H9 (cell line): ENCODE measurements around the gene CCL27. TPM values are rescaled to one million over a fixed set of nuclear protein-coding genes. Genes with fewer than 3 reads are reported as not detected.

Experiments
- DNase-seq: peaks from one replicate; pipeline ENCODE4 v3.0.0-alpha.2; 2017
- H2AFZ ChIP-seq: one replicate; pipeline ENCODE4 v1.6.1; 2013; ENCODE audit warnings: mild to moderate bottlenecking, low read length, control low read depth, moderate library complexity
- H2AK5ac ChIP-seq: 2 replicates; pipeline ENCODE4 v1.6.1; 2013; ENCODE audit warnings: low read length, control low read depth, mixed read lengths; ENCODE audit not compliant: insufficient read length
- H2BK120ac ChIP-seq: one replicate; pipeline ENCODE4 v1.6.1; 2013; ENCODE audit warnings: low read depth, mild to moderate bottlenecking, low read length, control low read depth, inconsistent platforms; ENCODE audit not compliant: poor library complexity, severe bottlenecking
- H2BK12ac ChIP-seq: 2 replicates; pipeline ENCODE4 v1.6.1; 2013; ENCODE audit warnings: low read length, control low read depth, mixed read lengths, low read depth; ENCODE audit not compliant: insufficient read length
- H2BK15ac ChIP-seq: 2 replicates; pipeline ENCODE4 v1.6.1; 2013; ENCODE audit warnings: low read depth, low read length, control low read depth
- H2BK20ac ChIP-seq: one replicate; pipeline ENCODE4 v1.6.1; 2013; ENCODE audit warnings: low read depth, mild to moderate bottlenecking, low read length, control low read depth, inconsistent platforms; ENCODE audit not compliant: poor library complexity, severe bottlenecking
- H2BK5ac ChIP-seq: 2 replicates; pipeline ENCODE4 v1.6.1; 2013; ENCODE audit warnings: low read length, control low read depth, mixed read lengths; ENCODE audit not compliant: insufficient read length
- H3K14ac ChIP-seq: 2 replicates; pipeline ENCODE4 v1.6.1; 2013; ENCODE audit warnings: low read length, control low read depth; ENCODE audit not compliant: insufficient read depth
- H3K18ac ChIP-seq: 2 replicates; pipeline ENCODE4 v1.6.1; 2013; ENCODE audit warnings: low read depth, mild to moderate bottlenecking, mixed read lengths, low read length, control low read depth; ENCODE audit not compliant: insufficient read length
- H3K23ac ChIP-seq: 2 replicates; pipeline ENCODE4 v1.6.1; 2013; ENCODE audit warnings: low read length, control low read depth, mixed read lengths, low read depth; ENCODE audit not compliant: insufficient read length
- H3K23me2 ChIP-seq: 2 replicates; pipeline ENCODE4 v1.6.1; 2013; ENCODE audit warnings: low read depth, mild to moderate bottlenecking, mixed read lengths, low read length, control low read depth; ENCODE audit not compliant: insufficient read length, poor library complexity, severe bottlenecking
- H3K27ac ChIP-seq: 2 replicates; pipeline ENCODE4 v1.5.1; 2013; ENCODE audit warnings: low read length, control low read depth, mixed read lengths, low read depth; ENCODE audit not compliant: insufficient read length
- H3K27me3 ChIP-seq: 2 replicates; pipeline ENCODE4 v1.6.1; 2013; ENCODE audit warnings: low read length, control low read depth, inconsistent platforms; ENCODE audit not compliant: insufficient read depth
- H3K4ac ChIP-seq: 2 replicates; pipeline ENCODE4 v1.6.1; 2013; ENCODE audit warnings: low read depth, mild to moderate bottlenecking, control low read depth, inconsistent platforms, low read length, moderate library complexity
- H3K4me1 ChIP-seq: 2 replicates; pipeline ENCODE4 v1.6.1; 2013; ENCODE audit warnings: low read length, control low read depth, inconsistent platforms; ENCODE audit not compliant: insufficient read depth
- H3K4me2 ChIP-seq: 2 replicates; pipeline ENCODE4 v1.6.1; 2013; ENCODE audit warnings: low read length, control low read depth, mixed read lengths; ENCODE audit not compliant: insufficient read length, insufficient read depth
- H3K56ac ChIP-seq: 2 replicates; pipeline ENCODE4 v1.6.1; 2013; ENCODE audit warnings: low read depth, mild to moderate bottlenecking, mixed read lengths, low read length, control low read depth; ENCODE audit not compliant: insufficient read length
- H3K79me1 ChIP-seq: 2 replicates; pipeline ENCODE4 v1.6.1; 2013; ENCODE audit warnings: low read depth, mild to moderate bottlenecking, moderate library complexity, low read length, control low read depth, inconsistent platforms; ENCODE audit not compliant: insufficient read depth, poor library complexity, severe bottlenecking
- H3K79me2 ChIP-seq: 2 replicates; pipeline ENCODE4 v1.6.1; 2013; ENCODE audit warnings: low read length, control low read depth, inconsistent platforms; ENCODE audit not compliant: insufficient read depth
- H3K9ac ChIP-seq: 2 replicates; pipeline ENCODE4 v1.6.1; 2013; ENCODE audit warnings: low read length, control low read depth, mixed read lengths; ENCODE audit not compliant: insufficient read length; ENCODE audit errors: extremely low read depth
- H3K9me3 ChIP-seq: one replicate; pipeline ENCODE4 v1.6.1; 2013; ENCODE audit warnings: low read depth, low read length, inconsistent platforms; ENCODE audit not compliant: control insufficient read depth
- H3T11ph ChIP-seq: one replicate; pipeline ENCODE4 v1.6.1; 2013; ENCODE audit warnings: mild to moderate bottlenecking, low read length, control low read depth, inconsistent platforms
- H4K20me1 ChIP-seq: one replicate; pipeline ENCODE4 v1.6.1; 2013; ENCODE audit not compliant: control insufficient read depth, insufficient read length, insufficient read depth
- H4K5ac ChIP-seq: 2 replicates; pipeline ENCODE4 v1.6.1; 2013; ENCODE audit warnings: low read depth, mild to moderate bottlenecking, mixed read lengths, low read length, control low read depth; ENCODE audit not compliant: insufficient read length
- H4K8ac ChIP-seq: replicated peaks from 2 replicates; pipeline ENCODE4 v1.6.1; 2013; ENCODE audit warnings: low read length, control low read depth, mixed read lengths, low read depth; ENCODE audit not compliant: insufficient read length
- H4K91ac ChIP-seq: 2 replicates; pipeline ENCODE4 v1.6.1; 2013; ENCODE audit warnings: low read depth, mild to moderate bottlenecking, moderate library complexity, mixed read lengths, low read length, control low read depth; ENCODE audit not compliant: insufficient read length
- H3K27ac Mint-ChIP-seq, 3 experiments: 2 replicates in 2 of 3; 3 replicates in 1 of 3; pipeline ENCODE4 v1.8.0; 2020 to 2021; ENCODE audit warnings: mixed read lengths in 3 of 3, mild to moderate bottlenecking in 1 of 3, moderate library complexity in 1 of 3
- H3K27me3 Mint-ChIP-seq: 2 replicates; pipeline ENCODE4 v1.8.0; 2021; ENCODE audit warnings: low read depth, mild to moderate bottlenecking, moderate library complexity, mixed read lengths
- H3K36me3 Mint-ChIP-seq, 3 experiments: 2 replicates in 2 of 3; 3 replicates in 1 of 3; pipeline ENCODE4 v1.8.0; 2020 to 2021; ENCODE audit warnings: low read depth in 3 of 3, mixed read lengths in 3 of 3; ENCODE audit not compliant: insufficient read depth in 1 of 3
- H3K4me1 Mint-ChIP-seq, 2 experiments: 2 replicates each; pipeline ENCODE4 v1.8.0; 2020; ENCODE audit warnings: mixed read lengths in 2 of 2
- H3K4me3 Mint-ChIP-seq, 2 experiments: 2 replicates in 1 of 2; 3 replicates in 1 of 2; pipeline ENCODE4 v1.8.0; 2020 to 2021; ENCODE audit warnings: mild to moderate bottlenecking in 2 of 2, mixed read lengths in 2 of 2, moderate library complexity in 1 of 2
- H3K9me3 Mint-ChIP-seq, 2 experiments: 2 replicates in 1 of 2; 3 replicates in 1 of 2; pipeline ENCODE4 v1.8.0; 2020; ENCODE audit warnings: mild to moderate bottlenecking in 2 of 2, mixed read lengths in 2 of 2, moderate library complexity in 1 of 2
- WGBS: extraction: QIAGEN DNeasy Blood & Tissue Kit; methylation state at CpG from one replicate; pipeline ENCODE4 v1.1.7; 2013; ENCODE audit warnings: missing lambda C conversion rate, low lambda C conversion rate, mixed read lengths; ENCODE audit not compliant: insufficient read length; ENCODE audit errors: extremely low coverage; 5-methylcytosine and 5-hydroxymethylcytosine counted together
- total RNA-seq: library from RNA; stranded (reverse); gene quantifications from 2 replicates; pipeline ENCODE4 v1.2.1, GENCODE V29; 2021
- TF ChIP-seq, protein P1 (sequence below): fragments of 200-600 bp; sonication (generic); conservative IDR thresholded peaks from 3 replicates; pipeline ENCODE4 v1.8.0; 2021; ENCODE audit warnings: antibody characterized with exemption, mild to moderate bottlenecking

CCL27 gene
- total RNA-seq, 1 experiment from 2014 or later, result 0.28 TPM

DNA sequence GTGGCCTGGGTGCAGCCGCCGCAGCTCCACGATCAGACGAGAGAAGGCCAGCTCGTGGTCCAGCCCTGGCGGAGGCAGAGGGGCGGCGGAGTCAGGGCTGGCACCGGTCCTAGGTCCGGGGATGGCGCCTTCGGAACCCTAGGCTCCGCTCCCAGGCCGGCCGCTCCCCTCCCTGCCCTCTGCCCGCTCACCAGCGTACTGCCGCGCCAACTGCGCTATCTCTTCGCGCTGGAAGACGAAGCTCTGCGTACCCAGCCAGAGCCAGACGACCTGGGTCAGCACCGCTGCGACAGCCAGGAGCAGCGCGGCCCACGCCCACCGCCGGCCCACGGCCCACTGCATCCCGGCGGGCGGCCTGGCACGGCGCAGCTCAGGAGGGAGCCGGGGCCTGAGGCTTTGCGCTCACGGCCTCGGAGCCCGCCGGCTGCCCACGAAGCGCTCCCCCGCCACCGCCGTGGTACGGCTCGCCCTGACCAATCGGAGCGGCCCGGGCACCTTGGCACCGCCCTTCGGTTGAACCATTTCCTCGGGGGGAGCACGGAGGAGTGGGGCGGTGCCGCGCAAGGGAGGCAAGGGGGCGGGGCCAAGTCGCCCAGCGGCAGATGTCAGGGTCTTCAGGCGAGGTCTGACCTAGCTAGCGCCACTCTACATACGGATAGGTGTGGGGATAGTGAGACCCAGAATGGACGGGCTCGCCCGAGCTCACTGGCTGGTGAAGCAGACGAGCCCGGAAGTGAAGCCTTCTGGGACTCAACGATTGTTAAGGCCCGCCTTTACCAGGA is 24.9 kb downstream of the CCL27 start, which contains the start of gene SIGMAR1:
TSS of gene SIGMAR1 (minus strand) at position 432 of the 782 bp plus-strand sequence. CDS start at position 342, 90 bp downstream.
- H3K27me3 Mint-ChIP-seq, result peaks cover 14% of the 10 kb centered on the region
- H3K27ac ChIP-seq, result no peak within 1 kb of the TSS

More for the DNA sequence above, 24.9 kb downstream of the CCL27 start, which contains the start of gene SIGMAR1:
- no peak within 1 kb of the TSS for H3K4ac ChIP-seq
- TF ChIP-seq, protein P1, sequence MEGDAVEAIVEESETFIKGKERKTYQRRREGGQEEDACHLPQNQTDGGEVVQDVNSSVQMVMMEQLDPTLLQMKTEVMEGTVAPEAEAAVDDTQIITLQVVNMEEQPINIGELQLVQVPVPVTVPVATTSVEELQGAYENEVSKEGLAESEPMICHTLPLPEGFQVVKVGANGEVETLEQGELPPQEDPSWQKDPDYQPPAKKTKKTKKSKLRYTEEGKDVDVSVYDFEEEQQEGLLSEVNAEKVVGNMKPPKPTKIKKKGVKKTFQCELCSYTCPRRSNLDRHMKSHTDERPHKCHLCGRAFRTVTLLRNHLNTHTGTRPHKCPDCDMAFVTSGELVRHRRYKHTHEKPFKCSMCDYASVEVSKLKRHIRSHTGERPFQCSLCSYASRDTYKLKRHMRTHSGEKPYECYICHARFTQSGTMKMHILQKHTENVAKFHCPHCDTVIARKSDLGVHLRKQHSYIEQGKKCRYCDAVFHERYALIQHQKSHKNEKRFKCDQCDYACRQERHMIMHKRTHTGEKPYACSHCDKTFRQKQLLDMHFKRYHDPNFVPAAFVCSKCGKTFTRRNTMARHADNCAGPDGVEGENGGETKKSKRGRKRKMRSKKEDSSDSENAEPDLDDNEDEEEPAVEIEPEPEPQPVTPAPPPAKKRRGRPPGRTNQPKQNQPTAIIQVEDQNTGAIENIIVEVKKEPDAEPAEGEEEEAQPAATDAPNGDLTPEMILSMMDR, result no peak
- no peak within 1 kb of the TSS for H2BK15ac ChIP-seq
- H3K9me3 Mint-ChIP-seq, result no peaks in the 10 kb centered on the region
- H3K14ac ChIP-seq, result peak within 1 kb of the TSS; percentile 85
- no peaks in the 10 kb centered on the region; the same call in 1 of the 2 replicates for H3K79me2 ChIP-seq
- H3K4me1 ChIP-seq, result peaks cover 4% of the 10 kb centered on the region; the same call in 1 of the 2 replicates
- no peak within 1 kb of the TSS for H2BK5ac ChIP-seq
- peaks cover 11% of the 10 kb centered on the region for H3K23me2 ChIP-seq
- peak within 1 kb of the TSS; percentile 87 to 89 for H3K4me3 Mint-ChIP-seq
- no peak within 1 kb of the TSS for H2BK120ac ChIP-seq
- no CpG with 5 or more reads among the region's 74 CpGs for WGBS
- no peak within 1 kb of the TSS for H3T11ph ChIP-seq
- H3K9me3 ChIP-seq, result no peaks in the 10 kb centered on the region
- no peaks in the 10 kb centered on the region for H3K79me1 ChIP-seq
- H2BK20ac ChIP-seq, result no peak within 1 kb of the TSS
- peak within 1 kb of the TSS; percentile 54 for H3K9ac ChIP-seq
- H4K20me1 ChIP-seq, result no peaks in the 10 kb centered on the region
- peak within 1 kb of the TSS; percentile 75 for H3K4me2 ChIP-seq
- peak within 1 kb of the TSS in 2 of 3 experiments; percentile 64 to 82; a peak in 4 of 7 replicates for H3K27ac Mint-ChIP-seq
- no peak within 1 kb of the TSS for H4K8ac ChIP-seq
- peak within 1 kb of the TSS; percentile 36 for H3K18ac ChIP-seq
- H4K91ac ChIP-seq, result no peak within 1 kb of the TSS
- H2AK5ac ChIP-seq, result no peak within 1 kb of the TSS
- H3K27me3 ChIP-seq, result no peaks in the 10 kb centered on the region
- peaks cover 17 to 27% of the 10 kb centered on the region in 2 experiments for H3K4me1 Mint-ChIP-seq
- no peak within 1 kb of the TSS for H2BK12ac ChIP-seq
- no peak within 1 kb of the TSS for H3K23ac ChIP-seq
- no peak within 1 kb of the TSS for H4K5ac ChIP-seq
- no peak within 1 kb of the TSS for H2AFZ ChIP-seq
- H3K36me3 Mint-ChIP-seq, result peaks cover 2 to 15% (median 10%) of the 10 kb centered on the region in 3 experiments; a peak in 6 of 7 replicates
- H3K56ac ChIP-seq, result no peak within 1 kb of the TSS
- DNase-seq, result peak; percentile 95
